Adrenal gland (tissue), 12 donors: ENCODE measurements around the gene TMEM179. TPM values are rescaled to one million over a fixed set of nuclear protein-coding genes. Genes with fewer than 3 reads are reported as not detected.

Source experiments
- DNase-seq, 7 donors: peaks; one replicate each; pipeline ENCODE4 v3.0.0-alpha.2; 2019 to 2020
- H3K27ac ChIP-seq, 5 donors: fragments of 200-600 bp; sonication (generic) in 4 of 5; 1 replicate in 3 of 5; 2 replicates in 2 of 5; pipeline versions ENCODE4 v1.5.1 to v1.8.0; 2016 to 2020; ENCODE audit warnings: mild to moderate bottlenecking in 1 of 5
- H3K27me3 ChIP-seq: fragments of 200-600 bp; 2 replicates; pipeline ENCODE4 v1.8.0; 2021
- H3K36me3 ChIP-seq, 2 donors: fragments of 200-600 bp; replicated peaks in 1 of 2; 1 replicate in 1 of 2; 2 replicates in 1 of 2; pipeline versions ENCODE4 v1.5.1 to v1.8.0; 2018 to 2022
- H3K4me1 ChIP-seq, 2 donors: fragments of 200-600 bp; replicated peaks in 1 of 2; 1 replicate in 1 of 2; 2 replicates in 1 of 2; pipeline versions ENCODE4 v1.5.1 to v1.8.0; 2018 to 2021
- H3K4me3 ChIP-seq, 4 donors: fragments of 200-600 bp; sonication (generic) in 3 of 4; one replicate each; pipeline ENCODE4 v1.5.1; 2016 to 2018
- H3K9me3 ChIP-seq, 3 donors: fragments of 200-600 bp; sonication (generic) in 1 of 3; replicated peaks in 1 of 3; 1 replicate in 2 of 3; 2 replicates in 1 of 3; pipeline versions ENCODE4 v1.5.1 to v1.8.0; 2016 to 2021
- POLR2A ChIP-seq, 2 donors: fragments of 450-650 bp; IDR thresholded peaks; one replicate each; pipeline ENCODE4 v1.6.1; 2017; ENCODE audit warnings: antibody characterized with exemption in 2 of 2, mild to moderate bottlenecking in 2 of 2, moderate library complexity in 1 of 2
- WGBS, 4 donors: extraction: QIAGEN DNeasy Blood & Tissue Kit in 2 of 4; methylation state at CpG; one replicate each; pipeline versions ENCODE4 v1.1.5 to v1.1.7; 2013 to 2017; 5-methylcytosine and 5-hydroxymethylcytosine counted together
- intact Hi-C, 2 donors: fragments of 100-400 bp; cut with DNase I; formaldehyde crosslinking; loops; one replicate each; pipeline versions ENCODE4 v1.14.1 to v1.15.0; 2022 to 2023
- polyA plus RNA-seq, 3 donors: library from polyadenylated mRNA; stranded (reverse); fragments of 200-250 nt in 2 of 3; fragments of 350-450 nt in 1 of 3; fragmentation: Illumina TruSeq in 1 of 3; extraction: RNeasy Lipid Tissue Mini Kit (QIAGEN cat#74804) in 1 of 3; gene quantifications; one replicate each; pipeline ENCODE4 v1.2.3, GENCODE V29; 2013 to 2014
- total RNA-seq, 9 donors: library from RNA; depleted of rRNA in 4 of 9; stranded (reverse); fragments of >200 nt in 4 of 9; fragments of 120-200 nt in 1 of 9; fragmentation: NEBNext Ultra II Directional in 1 of 9; extraction: Animal tissue kit (Norgen Biotek cat#: 25700) in 1 of 9; gene quantifications; one replicate each; pipeline versions ENCODE4 v1.1.0 to v1.2.4, GENCODE V29; 2013 to 2023
- TF ChIP-seq, protein P1 (sequence below), 6 experiments: fragments of 450-650 bp in 4 of 6; fragments of 200-600 bp in 2 of 6; sonication (generic) in 1 of 6; IDR thresholded peaks; 1 replicate in 5 of 6; 2 replicates in 1 of 6; pipeline versions ENCODE4 v1.5.1 to v1.8.0; 2016 to 2021; ENCODE audit warnings: antibody characterized with exemption in 6 of 6, mild to moderate bottlenecking in 2 of 6, moderate library complexity in 1 of 6
- donor health status: healthy with polysubstance abuse.
- donor health status: Bipolar disorder and iron deficiency.
- donor health status: DM: yes; HTN: yes; CAD: no.
- donor health status: DM: no; HTN: no; CAD: no.
- donor health status: DM: no; HTN: no; CAD: no.
- donor health status: DM: yes; HTN: yes; CAD: no.

Gene TMEM179
- total and polyA plus RNA-seq, 12 donors: 4.3 to 76.7 (median 13.2) TPM

DNA sequence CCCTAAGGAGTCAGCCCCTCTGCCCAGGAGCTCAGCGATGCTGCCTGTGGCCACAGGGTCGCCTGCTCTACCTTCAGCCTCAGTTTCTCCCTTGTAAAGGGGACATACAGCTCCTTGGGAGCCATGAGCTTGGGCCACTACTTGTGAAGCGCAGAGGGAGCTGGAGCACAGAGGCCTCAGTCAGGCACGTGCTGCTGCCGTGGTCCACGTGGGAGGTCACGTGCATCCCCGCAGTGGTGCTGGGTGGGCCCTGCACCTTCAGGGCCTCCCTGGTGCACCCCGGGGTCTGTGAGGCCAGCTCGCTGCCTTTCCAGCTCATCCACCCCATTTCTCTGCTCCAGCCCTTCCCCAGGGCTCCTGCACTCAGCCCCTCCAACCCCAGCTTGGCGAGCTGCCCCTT, 36.0 kb downstream of the TMEM179 start:
- Histone ChIP-seq H3K9me3 (no peaks in the 10 kb centered on the region), H3K4me1 (no peaks in the 10 kb centered on the region), H3K27me3 (peaks cover 10% of the 10 kb centered on the region), H3K4me3 (no peak overlapping the region), H3K27ac (no peak overlapping the region), H3K36me3 (no peaks in the 10 kb centered on the region)
- TF ChIP-seq POLR2A (IDR thresholded peaks at IDR 0.05): no peak
- TF ChIP-seq, protein P1, sequence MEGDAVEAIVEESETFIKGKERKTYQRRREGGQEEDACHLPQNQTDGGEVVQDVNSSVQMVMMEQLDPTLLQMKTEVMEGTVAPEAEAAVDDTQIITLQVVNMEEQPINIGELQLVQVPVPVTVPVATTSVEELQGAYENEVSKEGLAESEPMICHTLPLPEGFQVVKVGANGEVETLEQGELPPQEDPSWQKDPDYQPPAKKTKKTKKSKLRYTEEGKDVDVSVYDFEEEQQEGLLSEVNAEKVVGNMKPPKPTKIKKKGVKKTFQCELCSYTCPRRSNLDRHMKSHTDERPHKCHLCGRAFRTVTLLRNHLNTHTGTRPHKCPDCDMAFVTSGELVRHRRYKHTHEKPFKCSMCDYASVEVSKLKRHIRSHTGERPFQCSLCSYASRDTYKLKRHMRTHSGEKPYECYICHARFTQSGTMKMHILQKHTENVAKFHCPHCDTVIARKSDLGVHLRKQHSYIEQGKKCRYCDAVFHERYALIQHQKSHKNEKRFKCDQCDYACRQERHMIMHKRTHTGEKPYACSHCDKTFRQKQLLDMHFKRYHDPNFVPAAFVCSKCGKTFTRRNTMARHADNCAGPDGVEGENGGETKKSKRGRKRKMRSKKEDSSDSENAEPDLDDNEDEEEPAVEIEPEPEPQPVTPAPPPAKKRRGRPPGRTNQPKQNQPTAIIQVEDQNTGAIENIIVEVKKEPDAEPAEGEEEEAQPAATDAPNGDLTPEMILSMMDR (IDR thresholded peaks at IDR 0.05): no peak
- intact Hi-C loops: loop anchor here in 1 of 2 donors (5.0 kb wide), 1 partner anchor 431 kb away; the partner anchor contains the start of gene KIF26A
- WGBS, 4 donors: 74 to 92% (median 88%) methylated on average over 2 to 11 of the region's 11 CpGs
- no peak for DNase-seq

GRCh38 chr14:104567957-104568225, 36.7 kb downstream of the TMEM179 start:
- no peak for DNase-seq
- Histone ChIP-seq H3K27me3 (peaks cover 10% of the 10 kb centered on the region), H3K27ac (no peak overlapping the region), H3K4me1 (no peaks in the 10 kb centered on the region), H3K9me3 (no peaks in the 10 kb centered on the region), H3K36me3 (no peaks in the 10 kb centered on the region), H3K4me3 (no peak overlapping the region)
- WGBS, 4 donors: 61 to 95% (median 77%) methylated on average over 4 to 9 of the region's 9 CpGs; no CpG with 5 or more reads in 1 of the 4 donors
- no peak for TF ChIP-seq POLR2A (IDR thresholded peaks at IDR 0.05)
- TF ChIP-seq, protein P1 (IDR thresholded peaks at IDR 0.05): no peak
- intact Hi-C loops: loop anchor here in 1 of 2 donors (5.0 kb wide), 1 partner anchor 431 kb away; the partner anchor contains the start of gene KIF26A

- H3K27ac ChIP-seq: no peak overlapping the region
- WGBS, 4 donors: 52 to 65% (median 60%) methylated on average over 17 to 27 of the region's 27 CpGs
- no peak overlapping the region for H3K4me3 ChIP-seq
- H3K4me1 ChIP-seq: no peaks in the 10 kb centered on the region
- no peak for DNase-seq
- intact Hi-C loops: loop anchor here in 1 of 2 donors (5.0 kb wide), 1 partner anchor 430 kb away; the partner anchor contains the start of gene KIF26A
- H3K36me3 ChIP-seq: no peaks in the 10 kb centered on the region
- no peaks in the 10 kb centered on the region for H3K9me3 ChIP-seq
- no peak for TF ChIP-seq POLR2A (IDR thresholded peaks at IDR 0.05)
- TF ChIP-seq, protein P1 (IDR thresholded peaks at IDR 0.05): no peak
- H3K27me3 ChIP-seq: peaks cover 10% of the 10 kb centered on the region
These were observed 37.2 kb downstream of the TMEM179 start for GRCh38 chr14:104567141-104567956.

- no peaks in the 10 kb centered on the region for H3K36me3 ChIP-seq
- no peaks in the 10 kb centered on the region for H3K9me3 ChIP-seq
- no peak for DNase-seq
- no peaks in the 10 kb centered on the region for H3K4me1 ChIP-seq
- H3K27ac ChIP-seq: no peak overlapping the region
- WGBS, 4 donors: 69 to 79% (median 76%) methylated on average over 12 to 30 of the region's 30 CpGs
- intact Hi-C loops: loop anchor here (2.0 to 5.0 kb wide), 2 partner anchors 428 kb away; partner anchors contain the start of gene KIF26A (in 1 of the 2)
- no peak for TF ChIP-seq POLR2A (IDR thresholded peaks at IDR 0.05)
- TF ChIP-seq, protein P1 (IDR thresholded peaks at IDR 0.05): no peak
- H3K4me3 ChIP-seq: no peak overlapping the region
- H3K27me3 ChIP-seq: peaks cover 10% of the 10 kb centered on the region
These were observed 39.6 kb downstream of the TMEM179 start for GRCh38 chr14:104564744-104565679.
